Measurements from ENCODE around the gene SMARCA2.
A peak's percentile ranks its signal among the peaks of the same experiment; 100 is the strongest.
"Not testable (repeated sequence)": the region's sequence is repeated elsewhere in the genome, so short reads cannot be mapped to it uniquely, and the experiment has no call there.

SMARCA2 gene

GRCh38 chr9:2140600-2141223 lies 125.6 kb downstream of the SMARCA2 start:
- TF ChIP-seq POLR2A (IDR thresholded peaks at IDR 0.05; ENCODE audit: low read depth, low read length), result no peak
- FAIRE-seq (no peak), DNase-seq (ENCODE audit: insufficient read length, low spot score) (no peak)

- TF ChIP-seq POLR2A (IDR thresholded peaks at IDR 0.05; ENCODE audit: low read depth, low read length), result no peak
These were observed 127.1 kb downstream of the SMARCA2 start for GRCh38 chr9:2142212-2142611.

DNA sequence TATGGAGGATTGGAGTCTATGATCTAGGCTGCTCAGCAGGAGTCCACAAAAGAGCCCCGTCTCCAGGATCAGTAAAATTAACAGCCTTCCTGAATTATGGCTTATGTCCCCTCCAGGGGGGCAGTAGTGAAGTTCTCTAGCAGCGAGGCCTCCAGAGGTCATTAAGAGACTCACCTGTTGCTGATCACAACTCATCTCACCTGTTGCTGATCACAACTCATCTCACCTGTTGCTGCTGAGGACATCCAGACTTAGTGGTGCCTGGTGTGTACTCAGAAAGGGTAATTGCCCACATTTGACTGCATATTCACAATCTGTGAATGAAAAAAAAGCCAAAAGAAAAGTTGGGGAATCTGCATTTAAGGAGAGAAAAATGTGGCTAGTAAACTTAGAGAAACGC lies 129.5 kb downstream of the SMARCA2 start:
- DNase-seq (ENCODE audit: insufficient read length, low spot score) (no peak), FAIRE-seq (no peak)
- TF ChIP-seq POLR2A (IDR thresholded peaks at IDR 0.05; ENCODE audit: low read depth, low read length), result no peak

More at GRCh38 chr9:2142212-2142611, 127.1 kb downstream of the SMARCA2 start:
- DNase-seq (ENCODE audit: insufficient read length, low spot score) (no peak), FAIRE-seq (no peak)

DNA sequence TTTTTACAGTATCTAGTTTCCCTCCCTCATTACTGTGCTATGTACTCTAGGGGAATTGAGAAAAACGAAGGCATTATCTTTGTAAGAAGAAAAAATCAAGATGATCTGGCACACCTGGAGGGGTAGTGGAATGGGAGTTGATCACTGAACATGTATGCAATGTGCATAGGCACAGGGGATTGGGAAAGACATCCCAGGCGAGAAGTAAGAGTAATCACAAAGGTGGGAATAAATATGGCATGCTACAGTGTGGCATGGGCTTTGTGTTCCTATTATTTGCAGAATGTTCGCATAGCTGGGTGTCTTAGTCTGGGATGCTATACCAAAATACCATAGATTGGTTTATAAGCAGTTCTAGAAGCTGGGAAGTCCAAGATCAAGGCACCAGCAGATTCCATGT lies 130.6 kb downstream of the SMARCA2 start:
- no peak for FAIRE-seq
- TF ChIP-seq POLR2A (IDR thresholded peaks at IDR 0.05; ENCODE audit: low read depth, low read length), result no peak
- DNase-seq (ENCODE audit: insufficient read length, low spot score), result no peak

- not testable (repeated sequence) for DNase-seq (ENCODE audit: insufficient read length, low spot score); FAIRE-seq
These were observed 131.6 kb downstream of the SMARCA2 start for GRCh38 chr9:2146700-2147099.

DNA sequence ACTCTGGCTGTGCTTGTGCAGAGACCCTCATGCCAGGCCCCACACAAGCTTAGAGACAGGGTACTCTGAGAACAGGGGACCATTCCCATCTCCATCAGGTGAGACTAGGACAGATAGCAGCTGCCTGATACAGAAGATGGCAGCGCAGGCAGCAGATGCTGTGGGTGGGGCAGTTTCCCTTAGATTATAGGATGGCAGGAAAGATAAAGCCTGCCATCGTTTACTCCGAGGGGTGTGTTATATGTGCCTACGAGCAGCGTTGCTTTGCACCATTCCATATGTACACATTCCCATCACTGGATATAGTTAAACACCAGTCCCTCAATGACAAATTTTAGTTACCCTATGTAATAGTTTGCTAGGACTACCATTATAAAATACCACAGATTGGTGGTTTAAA lies 135.2 kb downstream of the SMARCA2 start:
- FAIRE-seq, result no peak
- DNase-seq (ENCODE audit: insufficient read length, low spot score), result no peak
- no peak for TF ChIP-seq POLR2A (IDR thresholded peaks at IDR 0.05; ENCODE audit: low read depth, low read length)

GRCh38 chr9:2151171-2151570 lies 136.0 kb downstream of the SMARCA2 start:
- no peak for TF ChIP-seq POLR2A (IDR thresholded peaks at IDR 0.05; ENCODE audit: low read depth, low read length)
- DNase-seq (ENCODE audit: insufficient read length, low spot score) (no peak), FAIRE-seq (no peak)

DNA sequence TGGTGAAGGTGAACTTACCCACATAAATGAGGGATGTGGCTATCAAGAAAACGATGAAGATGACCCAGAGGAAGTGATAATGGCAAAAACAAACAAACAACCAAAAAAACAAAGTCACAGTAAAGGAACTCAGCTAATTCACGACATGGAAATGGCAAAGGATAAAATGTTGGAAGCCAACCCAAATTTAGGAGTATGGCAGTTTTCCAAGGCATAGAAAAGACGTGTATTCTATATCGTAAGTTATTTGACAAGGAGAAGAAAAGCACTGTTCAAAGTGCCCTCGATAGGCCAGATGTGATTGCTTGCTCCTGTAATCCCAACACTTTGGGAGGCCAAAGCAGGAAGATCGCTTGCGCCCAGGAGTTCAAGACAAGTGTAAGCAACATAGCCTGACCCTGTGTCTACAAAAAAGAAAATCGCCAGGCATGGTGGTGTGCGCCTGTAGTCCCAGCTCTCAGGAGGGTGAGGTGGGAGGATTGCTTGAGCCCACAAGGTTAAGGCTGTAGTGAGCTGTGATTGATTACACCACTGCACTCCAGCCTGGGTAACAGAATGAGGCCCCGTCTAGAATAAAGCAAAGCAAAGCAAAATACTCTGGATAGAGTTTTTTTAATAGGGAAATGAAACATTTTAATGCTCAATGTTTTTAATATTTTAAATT lies 138.0 kb downstream of the SMARCA2 start:
- FAIRE-seq (no peak), DNase-seq (ENCODE audit: insufficient read length, low spot score) (no peak)
- no peak for TF ChIP-seq POLR2A (IDR thresholded peaks at IDR 0.05; ENCODE audit: low read depth, low read length)

GRCh38 chr9:2153630-2154217 lies 138.6 kb downstream of the SMARCA2 start:
- no peak for FAIRE-seq
- no peak for TF ChIP-seq POLR2A (IDR thresholded peaks at IDR 0.05; ENCODE audit: low read depth, low read length)

DNA sequence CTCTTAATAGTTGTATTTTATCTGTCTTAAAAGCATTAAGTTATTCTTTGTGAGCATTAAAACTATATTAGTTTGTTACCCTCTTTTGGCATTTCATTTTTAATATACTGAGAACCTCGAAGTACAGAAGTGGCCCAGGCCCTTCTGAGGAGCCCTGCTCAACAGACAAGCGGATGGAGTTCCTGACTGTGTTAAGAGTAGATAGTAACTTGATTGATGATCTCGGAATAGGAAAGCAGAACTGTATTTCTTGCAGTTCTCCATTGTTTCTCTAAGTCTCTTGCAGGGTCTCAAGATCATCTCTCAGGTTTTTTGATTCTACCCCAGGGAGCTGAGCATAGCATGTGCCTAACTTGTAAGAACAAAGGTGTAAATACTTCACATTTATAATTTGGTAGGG lies 139.6 kb downstream of the SMARCA2 start:
- TF ChIP-seq POLR2A (IDR thresholded peaks at IDR 0.05; ENCODE audit: low read depth, low read length), result no peak
- DNase-seq (ENCODE audit: insufficient read length, low spot score) (no peak), FAIRE-seq (no peak)

More at GRCh38 chr9:2153630-2154217, 138.6 kb downstream of the SMARCA2 start:
- DNase-seq (ENCODE audit: insufficient read length, low spot score), result no peak

GRCh38 chr9:2155966-2156365 lies 140.8 kb downstream of the SMARCA2 start:
- no peak for TF ChIP-seq POLR2A (IDR thresholded peaks at IDR 0.05; ENCODE audit: low read depth, low read length)
- DNase-seq (ENCODE audit: insufficient read length, low spot score) (no peak), FAIRE-seq (no peak)

DNA sequence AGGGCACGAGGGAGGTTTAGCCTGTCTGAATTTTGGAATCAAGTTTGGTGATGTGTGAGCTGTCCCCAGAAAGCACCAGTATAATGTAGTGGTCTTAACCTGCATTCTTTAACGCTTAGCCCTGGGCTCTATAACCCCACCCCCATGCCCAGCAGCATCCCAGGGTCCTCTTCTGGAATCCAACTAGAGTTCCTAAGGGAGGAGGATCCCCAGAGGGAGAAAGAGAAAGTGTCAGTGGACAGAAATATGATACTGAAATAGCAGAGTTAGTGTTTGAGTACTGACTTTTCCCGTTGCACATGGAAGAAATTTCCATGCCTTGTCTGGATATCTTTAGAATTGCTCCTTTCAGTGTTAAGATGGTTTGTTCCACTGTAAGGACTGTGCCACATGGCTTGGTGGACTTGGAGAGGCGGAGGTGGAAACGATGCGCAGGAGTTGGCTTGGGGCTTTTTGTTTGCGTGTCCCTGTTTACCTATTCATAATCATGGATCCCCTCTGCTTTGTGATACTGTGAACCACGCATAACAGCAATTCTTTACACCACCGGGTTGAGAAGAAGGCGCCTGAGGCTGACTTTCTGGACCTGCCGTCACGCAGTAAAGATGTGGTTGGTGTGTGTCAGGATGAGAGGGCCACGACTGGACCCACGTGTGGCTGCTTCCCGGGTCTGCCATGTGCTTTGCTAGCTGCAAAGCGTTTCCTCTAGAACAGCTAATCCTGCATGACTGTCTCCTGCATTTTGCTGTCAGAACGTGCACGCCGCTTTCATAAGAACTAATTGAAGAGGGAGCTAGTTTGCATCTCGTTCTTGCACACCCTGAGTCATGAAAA lies 142.3 kb downstream of the SMARCA2 start:
- no peak for TF ChIP-seq POLR2A (IDR thresholded peaks at IDR 0.05; ENCODE audit: low read depth, low read length)
- FAIRE-seq (no peak), DNase-seq (ENCODE audit: insufficient read length, low spot score) (peak; percentile 33)

- DNase-seq (ENCODE audit: insufficient read length, low spot score) (peak; percentile 23), FAIRE-seq (peak; percentile 94)
- no peak for TF ChIP-seq POLR2A (IDR thresholded peaks at IDR 0.05; ENCODE audit: low read depth, low read length)
These were observed 143.0 kb downstream of the SMARCA2 start for GRCh38 chr9:2158111-2158610.
